GM10248 (cell line): Measurements from ENCODE around the gene TMEM181.

Experiments
- CTCF ChIA-PET: fragments of 300-600 bp; sonication (Branson Sonifier 250); formaldehyde crosslinking; extraction: SDS; loops from one replicate; lab custom pipeline; 2021; ENCODE audit warnings: antibody characterized with exemption; lab: Yijun Ruan, JAX
- POLR2A ChIA-PET: fragments of 350-650 bp; sonication (Branson Sonifier 250); formaldehyde crosslinking; extraction: SDS; loops from one replicate; lab custom pipeline; 2020; ENCODE audit warnings: antibody characterized with exemption; lab: Yijun Ruan, JAX
- DNase-seq: peaks from one replicate; pipeline ENCODE4 v3.0.0; 2012; ENCODE audit errors: extremely low spot score
- TF ChIP-seq, protein P1 (sequence below): IDR thresholded peaks from 2 replicates; pipeline ENCODE4 v1.5.1; 2012; ENCODE audit warnings: mild to moderate bottlenecking, low read depth; ENCODE audit errors: extremely low read depth, missing control alignments, control extremely low read depth

TMEM181 gene

DNA sequence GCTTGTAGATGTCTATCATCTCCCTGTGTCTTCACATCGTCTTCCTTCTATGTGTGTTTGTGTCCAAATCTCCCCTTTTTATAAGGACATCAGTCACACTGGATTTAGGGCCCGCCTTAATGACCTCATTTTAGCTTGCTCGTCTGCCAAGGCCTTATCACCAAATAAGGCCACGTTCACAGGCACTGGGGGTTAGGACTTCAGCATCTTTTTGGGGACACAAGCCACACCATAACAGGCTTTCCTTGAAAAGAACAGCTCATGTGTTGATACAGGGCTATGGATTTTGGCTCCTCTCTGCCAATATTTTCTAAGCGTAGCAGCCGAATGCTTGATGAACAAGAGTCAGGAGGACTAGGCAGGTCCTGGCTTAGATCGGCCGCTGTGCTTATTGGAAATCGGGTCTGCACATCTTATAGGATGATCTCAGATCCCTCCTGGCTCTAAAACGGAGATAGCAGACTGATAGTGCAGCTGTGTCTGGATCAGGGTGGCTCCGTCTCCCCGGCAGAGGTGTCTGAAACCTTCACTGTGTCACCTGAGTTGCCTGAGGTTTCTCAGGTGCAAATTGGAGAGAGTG, 16.2 kb upstream of the TMEM181 start:
- TF ChIP-seq, protein P1, sequence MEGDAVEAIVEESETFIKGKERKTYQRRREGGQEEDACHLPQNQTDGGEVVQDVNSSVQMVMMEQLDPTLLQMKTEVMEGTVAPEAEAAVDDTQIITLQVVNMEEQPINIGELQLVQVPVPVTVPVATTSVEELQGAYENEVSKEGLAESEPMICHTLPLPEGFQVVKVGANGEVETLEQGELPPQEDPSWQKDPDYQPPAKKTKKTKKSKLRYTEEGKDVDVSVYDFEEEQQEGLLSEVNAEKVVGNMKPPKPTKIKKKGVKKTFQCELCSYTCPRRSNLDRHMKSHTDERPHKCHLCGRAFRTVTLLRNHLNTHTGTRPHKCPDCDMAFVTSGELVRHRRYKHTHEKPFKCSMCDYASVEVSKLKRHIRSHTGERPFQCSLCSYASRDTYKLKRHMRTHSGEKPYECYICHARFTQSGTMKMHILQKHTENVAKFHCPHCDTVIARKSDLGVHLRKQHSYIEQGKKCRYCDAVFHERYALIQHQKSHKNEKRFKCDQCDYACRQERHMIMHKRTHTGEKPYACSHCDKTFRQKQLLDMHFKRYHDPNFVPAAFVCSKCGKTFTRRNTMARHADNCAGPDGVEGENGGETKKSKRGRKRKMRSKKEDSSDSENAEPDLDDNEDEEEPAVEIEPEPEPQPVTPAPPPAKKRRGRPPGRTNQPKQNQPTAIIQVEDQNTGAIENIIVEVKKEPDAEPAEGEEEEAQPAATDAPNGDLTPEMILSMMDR = no peak
- CTCF ChIA-PET = interaction anchor here (1.1 to 1.3 kb wide), 3 partner anchors 9 to 21 kb away, joined by 3 to 9 read pairs (median 4); no protein-coding TSS in a partner anchor
- POLR2A ChIA-PET = no interaction called here
- no peak for DNase-seq

DNA sequence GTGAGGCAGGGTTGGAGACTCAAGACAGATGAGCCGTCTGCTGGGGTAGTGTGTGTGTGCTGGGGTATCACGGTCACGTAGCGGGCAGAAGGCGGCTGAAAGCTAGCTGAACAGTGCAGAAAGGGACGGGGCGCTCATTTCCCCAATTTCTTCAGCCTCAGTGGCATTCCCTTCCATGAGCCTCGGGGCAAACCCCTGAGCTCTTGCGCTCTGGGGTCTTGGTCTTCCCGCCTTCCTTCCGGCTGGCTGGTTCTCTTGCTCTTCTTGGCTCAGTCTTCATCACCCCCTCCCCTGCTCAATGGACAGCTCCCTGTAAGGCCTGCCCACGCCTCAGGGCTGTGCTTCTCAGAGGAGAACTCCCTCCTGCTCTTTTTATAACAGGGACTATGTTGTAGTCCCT, 15.5 kb upstream of the TMEM181 start:
- ChIA-PET POLR2A (no interaction called here), CTCF (interaction anchor here (1.2 kb wide), 1 partner anchor 20 kb away, joined by 3 read pairs; no protein-coding TSS in a partner anchor)
- DNase-seq = no peak
- TF ChIP-seq, protein P1 = no peak

DNA sequence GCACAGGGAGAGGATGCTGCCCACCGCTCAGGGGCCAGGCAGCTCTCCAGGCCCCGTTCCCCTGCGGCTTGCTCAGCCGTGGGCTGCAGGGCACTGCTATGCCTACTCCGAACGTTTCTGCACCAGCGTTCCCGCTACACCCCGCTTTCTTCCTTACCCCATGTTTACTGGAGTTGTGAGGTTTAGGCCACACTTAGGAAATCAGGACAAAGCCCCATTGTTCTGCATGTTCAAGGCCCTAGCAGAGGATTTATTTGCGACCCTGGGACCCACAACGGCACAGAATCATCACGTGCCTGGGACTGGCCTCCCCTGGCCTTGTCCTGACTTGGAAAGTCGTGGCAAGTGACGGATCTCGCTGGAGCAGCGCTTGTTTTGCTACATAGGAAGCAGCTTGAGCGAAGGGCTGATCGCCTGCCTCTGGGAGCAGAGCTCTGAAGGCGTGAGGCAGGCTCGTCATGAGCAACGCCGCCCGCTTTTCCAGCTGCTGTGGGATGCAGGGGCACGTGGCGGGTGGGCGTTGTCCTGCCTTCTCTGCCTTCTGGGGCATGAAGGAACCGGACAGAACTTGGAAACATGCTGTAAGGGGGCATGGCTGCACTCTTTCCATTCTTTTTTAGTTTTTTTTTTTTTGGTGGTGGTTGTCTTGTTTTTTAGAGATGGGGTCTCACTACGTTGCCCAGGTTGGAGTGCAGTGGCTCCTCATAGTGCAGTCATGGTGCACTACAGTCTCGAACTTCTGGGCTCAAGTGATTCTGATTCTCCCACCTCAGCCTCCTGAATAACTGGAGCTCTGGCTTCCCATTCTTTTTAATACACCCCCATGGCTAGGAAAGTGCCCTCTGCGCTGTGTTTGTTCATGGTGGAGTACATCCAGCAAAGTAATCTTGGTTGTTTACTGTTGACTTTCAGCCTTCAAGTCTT, 14.6 kb upstream of the TMEM181 start:
- DNase-seq = no peak
- CTCF ChIA-PET = interaction anchor here (1.8 kb wide), 1 partner anchor 13 kb away, joined by 4 read pairs; no protein-coding TSS in a partner anchor
- POLR2A ChIA-PET = no interaction called here
- TF ChIP-seq, protein P1 = no peak

DNA sequence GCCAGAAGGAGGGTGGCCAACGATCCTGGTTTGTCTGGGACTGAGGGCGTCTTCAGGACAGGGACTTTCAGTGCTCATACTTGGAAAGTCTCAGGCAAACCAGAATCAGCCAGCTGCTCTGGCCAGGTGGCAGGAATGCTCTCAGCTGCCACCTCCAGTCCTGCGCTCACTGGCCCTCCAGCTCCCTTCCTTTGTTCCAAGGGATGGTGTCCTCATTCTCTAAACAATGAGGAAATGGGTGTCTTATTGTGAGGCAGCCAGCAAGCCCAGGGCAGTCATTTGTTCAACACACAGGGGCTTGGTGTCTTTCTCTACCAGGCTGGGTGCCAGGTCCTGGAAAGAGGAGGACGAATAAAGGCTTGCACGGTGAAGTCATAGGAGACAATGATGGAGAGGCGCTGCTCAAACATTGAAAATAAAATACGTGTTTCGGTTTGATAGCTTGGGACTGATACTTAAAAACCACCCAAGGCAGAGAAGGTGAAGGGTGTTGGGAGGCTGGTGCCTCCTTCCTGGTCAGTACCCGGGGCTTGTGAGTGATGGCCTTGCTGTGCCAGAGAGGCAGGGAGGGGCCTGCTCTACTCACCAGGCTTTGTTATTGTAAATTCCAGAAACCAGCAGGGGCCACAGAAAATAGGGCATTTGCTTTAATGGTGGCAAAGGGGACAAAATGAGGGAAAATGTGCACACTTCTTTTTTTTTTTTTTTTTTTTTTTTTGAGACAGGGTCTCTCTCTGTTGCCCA, 11.3 kb upstream of the TMEM181 start:
- CTCF ChIA-PET = interaction anchor here (1.4 kb wide), 1 partner anchor 340 kb away, joined by 3 read pairs; no protein-coding TSS in a partner anchor
- TF ChIP-seq, protein P1 = no peak
- DNase-seq = no peak
- POLR2A ChIA-PET = no interaction called here

DNA sequence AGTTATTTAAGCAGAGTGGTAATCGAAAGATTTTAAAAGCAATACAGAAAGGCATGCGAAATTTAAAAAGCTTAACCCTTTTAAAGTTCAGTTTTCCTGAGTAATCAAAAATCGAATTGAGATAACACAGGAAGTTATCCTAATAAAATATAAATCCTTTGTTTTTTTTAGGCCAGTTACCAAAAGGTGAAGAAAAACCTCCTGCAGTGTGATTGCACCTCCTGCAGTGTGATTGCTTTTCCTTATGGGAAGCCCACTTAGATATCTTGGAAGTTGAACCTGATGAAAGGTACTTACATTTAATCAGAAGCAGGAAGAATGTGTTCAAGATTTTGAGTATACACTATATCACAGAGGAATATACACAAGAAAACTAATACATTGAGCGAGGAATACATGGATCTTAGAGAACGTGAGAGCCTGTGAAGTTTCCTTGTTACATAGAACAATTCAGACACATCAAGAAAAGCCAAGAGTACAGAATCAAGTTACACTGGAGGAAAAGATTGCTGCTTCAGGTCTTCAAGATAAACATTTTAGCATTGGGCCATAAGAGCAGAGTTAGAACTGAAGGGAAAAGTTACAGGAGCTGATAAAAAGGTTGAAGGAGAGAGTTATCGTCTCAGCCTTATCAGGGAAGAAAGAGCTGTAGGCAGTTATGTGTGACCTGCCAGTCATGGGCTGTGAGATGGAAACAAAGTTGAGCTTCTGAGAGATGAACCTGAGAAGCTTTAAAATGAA, 7.7 kb upstream of the TMEM181 start:
- ChIA-PET POLR2A (no interaction called here), CTCF (interaction anchor here (1.1 to 2.5 kb wide), 6 partner anchors 7 to 338 kb away, joined by 3 to 11 read pairs (median 7); partner anchors contain the start of gene TMEM181)
- DNase-seq = no peak
- TF ChIP-seq, protein P1 = no peak

DNA sequence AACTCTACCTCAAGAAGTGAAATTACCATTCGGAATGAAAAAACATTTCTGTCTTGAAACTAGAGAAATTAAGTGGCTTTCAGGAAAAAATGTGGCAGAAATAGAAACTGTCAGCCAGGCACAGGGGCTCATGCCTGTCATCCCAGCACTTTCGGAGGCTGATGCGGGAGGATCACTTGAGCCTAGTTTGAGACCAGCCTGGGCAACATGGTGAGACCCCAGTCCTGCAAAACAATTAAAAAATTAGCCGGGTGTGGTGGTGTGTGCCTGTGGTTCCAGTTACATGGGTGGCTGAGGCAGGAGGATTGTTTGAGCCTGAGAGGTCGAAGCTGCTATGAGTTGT, 7.1 kb upstream of the TMEM181 start:
- ChIA-PET POLR2A (no interaction called here), CTCF (interaction anchor here (1.1 to 2.3 kb wide), 4 partner anchors 9 to 339 kb away, joined by 3 to 11 read pairs (median 6); no protein-coding TSS in a partner anchor)
- TF ChIP-seq, protein P1 = no peak

More for the DNA sequence above, 7.1 kb upstream of the TMEM181 start:
- DNase-seq = no peak
